ENCODE measurements around the gene SRPX. TPM values are rescaled to one million over a fixed set of nuclear protein-coding genes. Genes with fewer than 3 reads are reported as not detected.

SRPX gene
- total and polyA plus RNA-seq, 10 of the 15 experiments (the other 5 are each of a cell fraction or from before 2014, with no cell fraction given): 0.05 to 0.79 (median 0.23) TPM; not detected in 1

DNA sequence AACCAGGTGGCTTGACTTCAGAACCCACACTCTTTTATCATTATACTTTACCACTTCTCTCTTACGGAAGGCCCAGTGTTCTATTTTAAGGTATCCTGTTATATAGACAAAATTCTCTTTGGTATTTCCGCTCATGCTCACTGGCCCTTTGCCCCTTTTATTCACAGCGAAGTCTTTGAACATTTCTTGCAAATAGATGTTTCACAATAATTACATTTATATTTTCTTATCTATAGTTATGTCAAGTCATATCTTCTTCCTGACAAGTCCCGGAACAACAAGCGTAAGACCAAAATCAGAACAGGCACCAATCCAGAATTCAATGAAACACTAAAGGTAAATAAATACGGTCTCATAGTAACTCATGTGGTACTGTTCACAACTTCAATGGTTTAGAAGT, 112.3 kb downstream of the SRPX start:
- Histone ChIP-seq H3K4me1 (ENCODE audit: control insufficient read depth, insufficient read depth, low read length) (no peaks in the 10 kb centered on the region), H4K20me1 (ENCODE audit: control insufficient read depth, insufficient read depth) (no peaks in the 10 kb centered on the region), H3K4me3 (no peak overlapping the region), H3K79me2 (ENCODE audit: control insufficient read depth, insufficient read depth, low read length) (no peaks in the 10 kb centered on the region), H2AFZ (ENCODE audit: control insufficient read depth, low read depth, low read length) (no peak overlapping the region), H3K4me2 (ENCODE audit: control insufficient read depth, insufficient read depth) (no peak overlapping the region), H3K27ac (ENCODE audit: control insufficient read depth, insufficient read depth) (no peak overlapping the region), H3K27me3 (replicated peaks in 1 of 2; ENCODE audit: control insufficient read depth in 2 of 2, insufficient read depth in 2 of 2, low read length in 1 of 2) (no peaks in the 10 kb centered on the region), H3K36me3 (ENCODE audit: control insufficient read depth in 2 of 2, insufficient read depth in 2 of 2, low read length in 1 of 2) (no peaks in the 10 kb centered on the region), H3K9me3 (replicated peaks; ENCODE audit: control insufficient read depth, insufficient read depth, low read length) (no peaks in the 10 kb centered on the region), H3K9ac (ENCODE audit: control insufficient read depth, insufficient read depth, low read length) (no peak overlapping the region)
- ChIA-PET RAD21 (ENCODE audit: unreplicated experiment) (no interaction called here), SMC1A (ENCODE audit: uncharacterized antibody, unreplicated experiment) (no interaction called here), CTCF (no interaction called here), POLR2A (no interaction called here)
- no peak for TF ChIP-seq FOS (IDR thresholded peaks at IDR 0.05; ENCODE audit: borderline replicate concordance, extremely low read depth, insufficient read length)
- TF ChIP-seq, protein P1, sequence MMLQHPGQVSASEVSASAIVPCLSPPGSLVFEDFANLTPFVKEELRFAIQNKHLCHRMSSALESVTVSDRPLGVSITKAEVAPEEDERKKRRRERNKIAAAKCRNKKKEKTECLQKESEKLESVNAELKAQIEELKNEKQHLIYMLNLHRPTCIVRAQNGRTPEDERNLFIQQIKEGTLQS (IDR thresholded peaks at IDR 0.05; ENCODE audit: borderline replicate concordance, extremely low read depth, low read depth, low read length): no peak
- no peak for TF ChIP-seq TCF3 (IDR thresholded peaks at IDR 0.05; ENCODE audit: borderline replicate concordance, insufficient read depth, low read depth, low read length)
- TF ChIP-seq ZNF24 (IDR thresholded peaks at IDR 0.05): no peak
- no TSS peak for BruUV-seq (replicated peaks)
- no peak for FAIRE-seq
- intact Hi-C loops (cut with micrococcal nuclease; ENCODE audit: unreplicated experiment) (loop anchor here (10.0 kb wide), 1 partner anchor 166 kb away; no protein-coding TSS in a partner anchor), in situ Hi-C loops (cut with MboI) (no loop called here)
- no peak for ATAC-seq
- 56% methylated on average over 6 of the region's 6 CpGs for WGBS (ENCODE audit: insufficient coverage, insufficient replicate concordance, low lambda C conversion rate, missing lambda C conversion rate)
- no peak for DNase-seq (ENCODE audit: low read depth, low spot score)

DNA sequence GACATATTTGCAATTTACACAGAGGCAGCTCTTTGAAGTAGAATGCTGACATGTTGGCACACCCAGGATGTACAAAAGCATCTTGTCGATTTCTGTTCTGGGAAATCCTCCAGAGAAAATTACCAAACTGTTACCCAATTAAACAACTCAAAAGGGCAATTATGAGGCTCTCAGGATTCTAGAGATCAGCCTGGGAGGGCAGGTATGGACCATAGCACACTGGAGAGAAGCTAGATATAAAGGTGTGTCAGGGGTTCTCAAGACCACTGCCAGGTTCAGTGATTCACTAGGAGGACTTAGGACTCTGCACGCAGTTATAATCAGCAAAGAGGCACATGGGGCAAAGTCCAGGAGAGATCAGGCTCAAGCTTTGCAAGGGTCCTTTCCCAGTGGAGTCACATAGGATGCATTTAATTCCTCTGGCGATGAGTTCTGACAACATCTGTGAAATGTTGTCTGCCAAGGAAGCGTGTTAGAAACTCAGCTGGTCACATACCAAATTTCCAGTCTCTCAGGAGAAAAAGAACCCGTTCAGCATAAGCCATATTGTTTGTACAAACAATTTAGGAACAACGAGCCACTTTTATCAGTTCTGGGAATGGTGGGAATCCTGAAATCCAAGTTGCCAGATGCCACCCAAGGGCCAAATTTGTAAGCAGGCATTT, 113.5 kb downstream of the SRPX start:
- FAIRE-seq (no peak), ATAC-seq (no peak), DNase-seq (ENCODE audit: low read depth, low spot score) (no peak)
- Histone ChIP-seq H3K4me2 (ENCODE audit: control insufficient read depth, insufficient read depth) (no peak overlapping the region), H4K20me1 (ENCODE audit: control insufficient read depth, insufficient read depth) (no peaks in the 10 kb centered on the region), H2AFZ (ENCODE audit: control insufficient read depth, low read depth, low read length) (no peak overlapping the region), H3K79me2 (ENCODE audit: control insufficient read depth, insufficient read depth, low read length) (no peaks in the 10 kb centered on the region), H3K36me3 (ENCODE audit: control insufficient read depth in 2 of 2, insufficient read depth in 2 of 2, low read length in 1 of 2) (no peaks in the 10 kb centered on the region), H3K27me3 (replicated peaks in 1 of 2; ENCODE audit: control insufficient read depth in 2 of 2, insufficient read depth in 2 of 2, low read length in 1 of 2) (no peaks in the 10 kb centered on the region), H3K4me1 (ENCODE audit: control insufficient read depth, insufficient read depth, low read length) (no peaks in the 10 kb centered on the region), H3K4me3 (no peak overlapping the region), H3K9ac (ENCODE audit: control insufficient read depth, insufficient read depth, low read length) (no peak overlapping the region), H3K9me3 (replicated peaks; ENCODE audit: control insufficient read depth, insufficient read depth, low read length) (no peaks in the 10 kb centered on the region), H3K27ac (ENCODE audit: control insufficient read depth, insufficient read depth) (no peak overlapping the region)
- intact Hi-C loops (cut with micrococcal nuclease; ENCODE audit: unreplicated experiment): loop anchor here (10.0 kb wide), 1 partner anchor 168 kb away; no protein-coding TSS in a partner anchor
- no TSS peak for BruUV-seq (replicated peaks)
- SMC1A ChIA-PET (ENCODE audit: uncharacterized antibody, unreplicated experiment): interaction anchor here (1.2 to 2.1 kb wide), 2 partner anchors 21 to 59 kb away, joined by 3 to 11 read pairs; no protein-coding TSS in a partner anchor
- 49% methylated on average over 6 of the region's 6 CpGs for WGBS (ENCODE audit: insufficient coverage, insufficient replicate concordance, low lambda C conversion rate, missing lambda C conversion rate)
- RAD21 ChIA-PET (ENCODE audit: unreplicated experiment): interaction anchor here (0.9 to 1.2 kb wide), 2 partner anchors 9 to 59 kb away, joined by 3 read pairs; no protein-coding TSS in a partner anchor
- POLR2A ChIA-PET: no interaction called here
- in situ Hi-C loops (cut with MboI): no loop called here
- CTCF ChIA-PET: interaction anchor here (2.8 kb wide), 1 partner anchor 59 kb away, joined by 12 read pairs; no protein-coding TSS in a partner anchor
- TF ChIP-seq FOXK2 (IDR thresholded peaks at IDR 0.05) (no peak), IRF4 (IDR thresholded peaks at IDR 0.05; ENCODE audit: low read depth, low read length) (no peak), MTA2 (IDR thresholded peaks at IDR 0.05; ENCODE audit: low read depth) (no peak)
- TF ChIP-seq, protein P2, sequence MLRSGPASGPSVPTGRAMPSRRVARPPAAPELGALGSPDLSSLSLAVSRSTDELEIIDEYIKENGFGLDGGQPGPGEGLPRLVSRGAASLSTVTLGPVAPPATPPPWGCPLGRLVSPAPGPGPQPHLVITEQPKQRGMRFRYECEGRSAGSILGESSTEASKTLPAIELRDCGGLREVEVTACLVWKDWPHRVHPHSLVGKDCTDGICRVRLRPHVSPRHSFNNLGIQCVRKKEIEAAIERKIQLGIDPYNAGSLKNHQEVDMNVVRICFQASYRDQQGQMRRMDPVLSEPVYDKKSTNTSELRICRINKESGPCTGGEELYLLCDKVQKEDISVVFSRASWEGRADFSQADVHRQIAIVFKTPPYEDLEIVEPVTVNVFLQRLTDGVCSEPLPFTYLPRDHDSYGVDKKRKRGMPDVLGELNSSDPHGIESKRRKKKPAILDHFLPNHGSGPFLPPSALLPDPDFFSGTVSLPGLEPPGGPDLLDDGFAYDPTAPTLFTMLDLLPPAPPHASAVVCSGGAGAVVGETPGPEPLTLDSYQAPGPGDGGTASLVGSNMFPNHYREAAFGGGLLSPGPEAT (IDR thresholded peaks at IDR 0.05; ENCODE audit: low read depth): no peak
- TF ChIP-seq, protein P3, sequence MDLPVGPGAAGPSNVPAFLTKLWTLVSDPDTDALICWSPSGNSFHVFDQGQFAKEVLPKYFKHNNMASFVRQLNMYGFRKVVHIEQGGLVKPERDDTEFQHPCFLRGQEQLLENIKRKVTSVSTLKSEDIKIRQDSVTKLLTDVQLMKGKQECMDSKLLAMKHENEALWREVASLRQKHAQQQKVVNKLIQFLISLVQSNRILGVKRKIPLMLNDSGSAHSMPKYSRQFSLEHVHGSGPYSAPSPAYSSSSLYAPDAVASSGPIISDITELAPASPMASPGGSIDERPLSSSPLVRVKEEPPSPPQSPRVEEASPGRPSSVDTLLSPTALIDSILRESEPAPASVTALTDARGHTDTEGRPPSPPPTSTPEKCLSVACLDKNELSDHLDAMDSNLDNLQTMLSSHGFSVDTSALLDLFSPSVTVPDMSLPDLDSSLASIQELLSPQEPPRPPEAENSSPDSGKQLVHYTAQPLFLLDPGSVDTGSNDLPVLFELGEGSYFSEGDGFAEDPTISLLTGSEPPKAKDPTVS (IDR thresholded peaks at IDR 0.05; ENCODE audit: low read depth, low read length): no peak
- TF ChIP-seq, protein P4, sequence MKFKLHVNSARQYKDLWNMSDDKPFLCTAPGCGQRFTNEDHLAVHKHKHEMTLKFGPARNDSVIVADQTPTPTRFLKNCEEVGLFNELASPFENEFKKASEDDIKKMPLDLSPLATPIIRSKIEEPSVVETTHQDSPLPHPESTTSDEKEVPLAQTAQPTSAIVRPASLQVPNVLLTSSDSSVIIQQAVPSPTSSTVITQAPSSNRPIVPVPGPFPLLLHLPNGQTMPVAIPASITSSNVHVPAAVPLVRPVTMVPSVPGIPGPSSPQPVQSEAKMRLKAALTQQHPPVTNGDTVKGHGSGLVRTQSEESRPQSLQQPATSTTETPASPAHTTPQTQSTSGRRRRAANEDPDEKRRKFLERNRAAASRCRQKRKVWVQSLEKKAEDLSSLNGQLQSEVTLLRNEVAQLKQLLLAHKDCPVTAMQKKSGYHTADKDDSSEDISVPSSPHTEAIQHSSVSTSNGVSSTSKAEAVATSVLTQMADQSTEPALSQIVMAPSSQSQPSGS (IDR thresholded peaks at IDR 0.05; ENCODE audit: low read length): no peak

All from GM12878 (cell line).